GM19035 (cell line): Measurements from ENCODE around the gene WDR59.
"Not testable (repeated sequence)": the region's sequence is repeated elsewhere in the genome, so short reads cannot be mapped to it uniquely, and the experiment has no call there.

Source experiments
- ATAC-seq: cut with Tn5 transposase; IDR thresholded peaks from one replicate; pipeline ENCODE4 v1.9.1; 2021; ENCODE audit not compliant: unreplicated experiment

The WDR59 gene

DNA sequence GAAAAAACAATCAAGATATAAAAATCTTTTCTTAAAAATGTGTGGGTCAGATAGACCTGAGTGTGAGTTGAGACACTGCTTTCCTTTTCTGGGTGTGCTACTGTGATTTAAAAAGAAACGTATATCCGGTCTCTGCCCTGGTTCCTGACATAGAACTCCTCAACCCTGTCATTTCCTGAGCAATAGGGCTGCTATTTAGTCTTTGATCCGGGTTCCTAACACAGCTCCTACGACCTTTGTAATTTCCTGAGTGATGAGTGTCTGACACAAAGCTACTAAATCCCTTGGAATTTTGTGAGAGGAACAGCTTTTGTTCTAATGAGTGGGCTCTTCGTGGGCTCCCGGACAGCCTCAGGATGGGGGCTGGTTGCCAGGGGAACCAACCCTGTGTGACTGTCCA lies 116.4 kb downstream of the WDR59 start:
- no peak for ATAC-seq

DNA sequence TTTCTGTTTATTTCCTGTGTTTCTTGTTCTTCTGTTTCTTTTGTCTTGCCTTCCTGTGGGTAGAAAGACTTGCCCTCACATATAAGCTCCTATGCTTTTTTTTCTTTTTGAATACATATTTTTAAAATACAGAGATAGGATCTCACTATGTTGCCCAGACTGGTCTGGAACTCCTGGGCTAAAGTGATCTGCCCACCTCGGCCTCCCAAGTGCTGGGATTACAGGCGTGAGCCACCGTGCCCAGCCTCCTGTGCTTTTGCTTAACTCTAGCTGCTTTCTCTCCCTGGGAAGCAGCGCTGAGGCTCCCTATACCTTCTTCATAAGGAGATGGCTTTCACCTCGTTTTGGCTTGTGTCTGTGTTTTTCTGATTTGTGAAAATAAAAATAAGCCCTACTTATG lies 116.9 kb downstream of the WDR59 start:
- ATAC-seq, result no peak

DNA sequence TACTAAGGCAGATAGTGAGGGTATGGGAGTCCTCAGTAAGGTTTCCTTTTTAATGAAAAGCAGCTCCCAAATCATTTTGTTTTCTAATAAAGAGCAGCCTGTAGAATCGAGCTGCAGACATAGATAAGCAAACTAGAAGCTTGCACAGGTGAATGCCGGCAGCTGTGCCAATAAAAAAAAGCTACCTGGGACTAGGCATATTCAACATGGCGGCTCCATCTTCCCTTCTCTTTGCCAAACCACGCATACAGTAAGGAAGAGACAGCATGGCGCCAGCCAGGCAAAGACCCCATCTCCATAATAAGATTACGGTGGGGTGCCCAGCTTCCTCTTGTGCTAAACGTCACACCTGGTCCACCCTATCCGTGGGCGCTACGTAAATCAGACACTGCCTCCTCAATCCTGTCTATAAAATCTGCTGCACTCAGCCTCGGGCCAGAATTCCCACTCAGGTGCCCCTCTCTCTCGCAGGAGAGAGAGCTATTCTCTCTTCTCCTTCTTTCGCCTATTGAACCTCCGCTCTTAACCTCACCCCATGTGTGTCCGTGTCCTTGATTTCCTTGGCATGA lies 117.6 kb downstream of the WDR59 start:
- no peak for ATAC-seq

DNA sequence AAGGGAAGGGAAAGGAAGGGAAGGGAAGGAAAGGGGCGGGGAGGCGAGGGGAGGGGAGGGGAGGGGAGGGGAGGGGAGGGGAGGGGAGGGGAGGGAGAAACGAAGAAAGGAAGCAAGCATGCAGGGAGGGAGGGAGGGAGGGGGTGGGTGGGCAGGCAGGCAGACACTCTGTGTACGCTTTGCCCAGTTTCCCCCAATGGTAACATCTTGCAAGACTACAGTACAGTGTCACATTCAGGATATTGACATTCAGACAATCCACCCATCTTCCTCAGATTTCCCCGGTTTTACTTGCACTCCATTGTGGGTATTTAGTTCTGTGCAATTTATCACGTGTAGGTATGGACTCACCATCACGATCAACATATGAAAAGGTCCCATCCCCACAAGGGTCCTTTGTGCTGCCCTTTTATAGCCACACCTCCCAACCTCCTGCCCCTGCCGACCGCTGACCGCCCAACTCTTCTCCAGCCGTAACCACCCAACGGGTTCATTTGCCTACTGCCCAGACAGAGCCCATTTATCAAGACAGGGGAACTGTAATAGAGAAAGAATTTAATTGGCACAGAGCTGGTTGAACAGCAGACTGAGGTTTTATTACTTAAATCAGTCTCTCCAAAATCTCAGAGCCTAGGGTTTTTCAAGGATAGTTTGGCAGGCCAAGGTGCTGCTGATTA lies 118.9 kb downstream of the WDR59 start:
- no peak for ATAC-seq

DNA sequence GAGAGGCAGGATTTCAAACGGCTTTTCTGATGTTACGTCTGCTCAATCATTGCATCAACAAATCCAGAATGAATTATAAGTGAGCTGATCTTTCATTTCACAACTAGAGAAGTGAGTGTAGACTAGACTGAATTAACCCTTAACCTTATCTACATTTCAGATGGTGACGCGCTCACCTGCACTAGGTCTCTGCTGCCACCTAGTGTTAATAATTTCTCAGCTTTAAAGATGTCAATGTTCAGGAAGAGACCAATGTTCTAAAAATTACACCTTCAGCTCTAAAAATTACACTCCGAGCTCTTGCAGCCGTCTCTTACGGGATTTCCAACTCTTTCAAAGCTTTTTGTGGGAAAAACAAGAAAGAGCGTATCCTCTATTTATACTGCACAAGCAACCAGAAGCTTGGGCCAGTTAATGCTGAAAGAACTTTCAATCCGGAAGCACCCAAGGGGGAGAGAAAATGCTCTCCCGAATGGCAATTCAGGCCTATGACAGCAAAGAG lies 122.1 kb downstream of the WDR59 start:
- ATAC-seq, result no peak

DNA sequence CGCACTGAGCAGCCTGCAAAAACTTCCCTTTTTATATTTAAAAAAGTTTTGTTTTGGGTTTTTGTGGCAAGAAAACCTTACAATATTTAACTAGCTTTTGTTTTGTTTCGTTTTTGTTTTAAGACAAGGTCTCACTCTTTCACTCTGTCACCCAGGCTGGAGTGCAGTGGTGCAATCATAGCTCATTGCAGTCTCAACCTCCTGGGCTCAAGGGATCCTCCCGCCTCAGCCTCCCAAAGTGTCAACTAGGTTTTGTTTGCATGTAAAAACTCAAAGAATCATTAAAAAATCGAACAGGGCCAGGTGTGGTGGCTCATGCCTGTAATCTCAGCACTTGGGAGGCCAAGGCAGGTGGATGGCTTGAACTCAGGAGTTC lies 132.4 kb downstream of the WDR59 start:
- ATAC-seq, result no peak

DNA sequence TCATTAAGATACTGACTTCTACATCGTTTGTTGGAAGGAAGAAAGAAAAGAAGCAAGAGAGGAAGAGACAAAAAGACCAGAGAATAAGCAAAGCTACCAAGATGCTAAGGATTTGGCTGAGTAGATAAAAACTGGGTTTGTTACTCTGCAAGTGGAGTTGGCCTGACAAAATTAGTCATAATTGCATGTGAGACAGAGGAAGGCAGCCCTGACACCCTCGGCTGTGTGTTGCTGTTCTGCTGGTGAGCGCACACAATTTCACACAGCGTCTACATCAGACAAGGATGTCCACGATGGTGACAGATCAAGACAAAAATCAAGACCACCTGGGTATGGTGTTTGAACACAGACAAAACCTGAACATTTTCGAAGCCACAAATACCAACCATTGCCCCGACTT lies 134.9 kb downstream of the WDR59 start:
- ATAC-seq, result no peak

DNA sequence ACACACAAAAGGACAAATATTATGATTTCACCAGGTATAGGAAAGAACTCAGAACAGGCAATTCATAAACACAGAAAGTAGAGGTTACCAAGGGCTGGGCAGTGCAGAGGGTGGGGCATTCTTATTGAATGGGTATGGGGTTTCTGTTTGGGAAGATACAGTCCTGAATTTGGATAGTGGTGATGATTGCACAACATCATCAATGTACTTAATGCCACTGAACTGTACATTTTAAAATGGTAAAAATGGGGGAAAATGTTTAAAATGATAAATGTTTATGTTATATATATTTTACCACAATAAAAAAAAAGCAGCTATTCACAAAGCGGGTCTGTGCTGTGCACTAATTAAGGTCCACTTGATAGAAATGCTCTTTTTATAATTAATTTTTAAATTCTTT lies 137.7 kb downstream of the WDR59 start:
- ATAC-seq, result no peak

DNA sequence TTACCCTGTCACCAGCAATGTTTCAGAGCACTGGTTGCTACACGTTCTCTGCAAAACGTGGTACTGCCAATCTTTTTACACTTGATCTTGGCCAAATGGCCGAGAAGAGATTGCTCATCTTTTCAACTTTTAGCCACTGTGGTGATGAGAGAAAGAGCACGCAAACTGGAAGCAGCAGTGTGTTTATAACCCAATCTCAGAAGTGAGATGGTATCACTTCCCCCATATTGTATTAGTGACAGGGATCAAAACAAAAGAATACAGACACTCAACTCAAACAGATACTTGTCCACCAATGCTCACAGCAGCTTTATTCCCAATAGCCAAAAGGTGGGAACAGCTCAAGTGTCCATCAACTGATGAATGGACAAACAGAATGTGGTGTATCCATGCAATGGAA lies 138.2 kb downstream of the WDR59 start:
- ATAC-seq, result no peak

DNA sequence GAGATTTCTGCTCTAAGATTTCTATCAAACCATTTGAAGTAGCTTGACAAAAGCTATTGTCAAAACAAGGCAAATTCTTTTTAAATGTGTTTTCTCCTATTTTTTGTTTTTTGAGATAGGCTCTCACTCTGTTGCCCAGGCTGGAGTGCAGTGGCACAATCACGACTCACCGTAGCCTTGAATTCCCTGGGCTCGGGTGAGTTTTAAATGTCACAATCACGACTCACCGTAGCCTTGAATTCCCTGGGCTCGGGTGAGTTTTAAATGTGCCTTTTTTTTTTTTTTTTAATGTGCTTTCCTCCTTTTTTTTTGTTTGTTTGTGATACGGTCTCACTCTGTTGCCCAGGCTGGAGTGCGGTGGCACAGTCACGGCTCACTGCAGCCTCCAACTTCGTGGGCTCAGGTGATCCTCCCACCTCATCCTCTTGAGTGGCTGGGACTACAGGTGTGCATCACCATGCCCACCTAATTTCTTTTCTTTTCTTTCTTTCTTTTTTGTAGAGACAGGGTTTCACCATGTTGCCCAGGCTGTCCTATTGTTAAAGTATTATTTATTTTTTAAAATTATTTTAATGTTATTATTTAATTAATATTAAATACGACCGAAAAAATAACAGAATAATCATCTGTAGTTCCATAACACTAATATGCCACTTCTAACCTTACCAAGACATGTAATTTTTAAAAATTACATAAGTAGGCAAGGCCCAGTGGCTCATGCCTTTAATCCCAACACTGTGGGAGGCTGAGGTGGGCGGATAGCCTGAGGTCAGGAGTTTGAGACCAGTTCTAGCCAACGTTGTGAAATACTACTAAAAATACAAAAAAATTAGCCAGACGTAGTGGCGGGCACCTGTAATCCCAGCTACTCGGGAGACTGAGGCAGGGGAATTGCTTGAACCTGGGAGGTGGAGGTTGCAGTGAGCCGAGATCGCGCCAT lies 140.6 kb downstream of the WDR59 start:
- no peak for ATAC-seq

DNA sequence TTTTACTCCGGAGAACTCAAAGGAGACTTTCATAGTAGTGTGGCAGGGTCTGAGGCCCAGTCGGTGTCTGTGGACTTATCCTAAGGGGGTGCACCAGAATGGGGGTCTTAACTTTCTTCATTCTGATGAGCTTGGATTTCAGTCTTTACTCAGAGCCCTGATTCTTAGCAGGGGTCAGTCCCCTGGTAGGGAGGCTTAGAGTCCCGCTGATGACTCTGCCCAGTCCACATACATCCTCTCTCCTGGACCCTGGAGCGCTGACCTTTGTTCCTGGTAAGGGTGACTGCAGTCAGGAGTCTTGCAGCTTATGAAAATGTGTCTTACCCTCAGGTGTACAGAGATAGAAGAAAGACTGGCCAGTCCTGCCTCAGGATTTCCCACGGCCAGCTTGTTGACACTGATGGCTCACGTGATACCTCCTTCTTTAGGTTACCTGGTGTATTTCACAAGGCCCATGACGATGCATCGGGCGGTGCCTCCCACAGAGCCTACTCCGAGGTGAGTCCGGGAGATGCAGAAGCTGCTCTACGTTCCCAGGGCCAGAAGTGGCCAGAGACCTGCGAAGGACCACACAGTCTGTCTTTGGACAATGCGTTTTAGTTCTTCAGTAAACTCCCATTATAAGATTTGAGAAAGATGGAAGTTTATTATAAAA lies 141.4 kb downstream of the WDR59 start:
- not testable (repeated sequence) for ATAC-seq

DNA sequence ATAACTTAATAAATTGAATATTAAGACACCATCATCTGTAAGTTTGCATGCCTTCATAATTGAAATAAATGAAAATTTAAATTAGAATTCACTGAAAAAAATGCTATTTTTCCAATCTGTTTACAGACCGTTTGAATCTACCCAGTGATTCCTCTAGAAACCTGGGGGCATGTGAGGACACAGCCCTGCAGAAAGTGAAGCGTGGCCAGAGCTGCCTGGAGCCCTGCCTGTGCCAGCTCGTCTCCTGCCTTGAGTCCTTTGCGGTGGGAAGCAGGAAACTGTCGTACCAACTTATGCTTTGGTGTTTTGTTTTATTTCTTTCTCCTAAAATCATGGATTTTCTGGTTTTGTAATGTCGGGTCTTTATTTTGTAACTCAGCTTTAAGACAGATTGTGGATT lies 142.5 kb downstream of the WDR59 start:
- ATAC-seq, result no peak

DNA sequence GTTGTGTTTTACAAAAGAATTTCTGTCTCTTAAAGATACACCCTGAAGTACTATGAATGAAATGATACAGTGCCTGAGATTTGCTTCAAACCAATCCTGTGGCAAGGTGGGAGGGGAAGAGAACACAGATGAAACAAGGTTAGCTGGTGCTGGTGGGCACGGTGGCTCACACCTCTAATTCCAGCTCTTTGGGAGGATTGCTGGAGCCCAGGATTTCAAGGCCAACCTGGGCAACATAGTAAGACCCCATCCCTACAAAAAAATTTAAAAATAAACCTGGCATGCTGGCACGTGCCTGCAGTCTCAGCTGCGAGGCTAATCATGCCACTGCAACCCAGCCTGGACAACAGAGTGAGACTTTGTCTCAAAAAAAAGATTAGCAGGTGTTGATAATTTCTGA lies 143.0 kb downstream of the WDR59 start:
- ATAC-seq, result no peak

DNA sequence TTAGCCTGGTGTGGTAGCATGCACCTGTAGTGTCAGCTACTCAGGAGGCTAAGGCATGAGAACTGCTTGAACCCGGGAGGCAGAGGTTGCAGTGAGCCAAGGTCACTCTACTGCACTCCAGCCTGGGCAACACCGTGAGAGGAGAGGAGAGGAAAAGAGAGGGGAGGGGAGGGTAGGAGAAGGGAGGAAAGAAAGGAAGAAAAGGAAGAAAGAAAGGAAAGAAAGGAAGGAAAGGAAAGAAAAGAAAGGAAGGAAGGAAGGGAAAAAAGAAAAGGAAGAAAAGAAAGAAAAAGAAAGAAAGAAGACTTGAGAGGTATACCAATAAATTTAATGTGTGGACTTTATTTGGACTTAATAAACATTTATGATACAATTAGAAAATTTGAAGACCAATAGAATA lies 143.5 kb downstream of the WDR59 start:
- ATAC-seq, result no peak

DNA sequence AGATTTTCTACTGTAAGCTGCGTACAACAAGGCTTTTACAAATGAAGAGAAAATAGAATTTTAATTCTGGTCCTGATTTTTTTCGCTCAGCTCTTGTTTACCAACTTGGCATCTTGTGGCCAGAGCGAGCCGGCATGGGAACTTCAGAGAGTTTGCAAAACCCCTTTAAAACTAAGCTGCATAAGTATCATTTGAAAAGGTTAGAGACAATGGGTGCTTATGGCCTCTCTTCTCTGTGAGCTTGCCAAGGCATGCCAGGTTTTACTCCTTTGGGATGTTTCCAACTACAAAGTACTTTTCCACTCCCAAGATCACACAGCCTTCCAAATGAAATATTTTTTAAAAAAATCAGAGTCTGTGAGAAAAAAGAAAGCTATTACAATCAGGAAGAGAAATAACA lies 147.9 kb downstream of the WDR59 start:
- ATAC-seq, result no peak

DNA sequence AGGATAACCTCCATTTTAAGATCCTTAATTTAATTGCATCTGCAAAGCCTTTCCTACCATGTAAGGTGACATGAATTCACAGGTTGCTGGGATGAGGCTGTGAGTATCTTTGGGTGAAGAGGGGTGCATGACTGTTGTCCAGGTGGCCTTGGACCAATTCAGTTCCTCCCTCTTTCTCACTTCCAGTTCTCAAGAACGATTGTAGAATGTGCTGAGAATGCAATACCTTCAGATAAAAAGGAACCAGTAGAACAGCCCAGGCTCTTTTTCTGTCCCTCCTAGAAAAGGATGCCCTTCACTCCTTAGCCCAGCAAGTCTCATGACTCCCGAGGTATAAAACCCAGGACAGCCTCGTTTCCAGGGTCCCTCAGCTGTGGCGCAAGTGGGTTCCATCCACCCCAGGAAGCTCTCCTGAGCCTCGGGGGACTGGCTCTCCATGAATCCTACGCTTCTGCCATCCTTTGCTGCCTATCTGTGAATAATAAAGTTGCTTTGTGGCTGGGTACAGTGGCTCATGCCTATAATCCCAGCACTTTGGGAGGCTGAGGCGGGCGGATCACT lies 148.7 kb downstream of the WDR59 start:
- no peak for ATAC-seq

DNA sequence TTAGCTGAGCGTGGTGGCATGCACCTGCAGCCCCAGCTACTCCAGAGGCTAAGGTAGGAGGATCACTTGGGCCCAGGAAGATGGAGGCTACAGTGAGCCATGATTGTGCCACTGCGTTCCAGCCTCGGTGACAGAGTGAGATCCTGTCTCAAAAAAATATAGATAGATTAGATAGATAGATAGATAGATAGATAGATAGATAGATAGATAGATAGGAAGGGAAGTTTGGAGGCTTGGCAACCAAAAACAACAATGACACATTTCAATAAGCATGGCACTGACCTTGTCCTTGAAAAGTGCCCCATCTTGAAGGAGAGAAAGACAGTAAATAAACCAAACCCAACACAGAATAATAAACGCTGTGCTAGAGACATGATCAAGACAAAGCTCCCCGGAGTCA lies 152.7 kb downstream of the WDR59 start:
- ATAC-seq, result no peak

DNA sequence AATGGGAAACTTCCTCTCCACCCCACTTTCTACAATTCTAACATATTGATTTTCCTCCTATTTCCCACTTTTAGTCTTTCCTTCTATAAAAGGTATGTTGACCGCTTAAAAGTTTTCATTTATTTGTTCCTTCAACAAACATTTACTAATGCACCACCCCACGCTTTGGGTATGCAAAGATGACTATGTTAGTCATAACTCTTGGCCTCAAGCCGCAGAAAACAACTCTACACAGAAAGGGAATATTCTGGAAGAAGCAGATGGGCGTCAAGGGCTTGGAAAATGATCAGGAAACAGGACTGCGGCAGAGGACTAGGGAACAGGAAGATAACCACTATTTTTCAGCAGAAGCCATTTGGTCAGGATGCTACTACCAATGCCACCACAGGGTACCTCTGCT lies 153.5 kb downstream of the WDR59 start:
- no peak for ATAC-seq

DNA sequence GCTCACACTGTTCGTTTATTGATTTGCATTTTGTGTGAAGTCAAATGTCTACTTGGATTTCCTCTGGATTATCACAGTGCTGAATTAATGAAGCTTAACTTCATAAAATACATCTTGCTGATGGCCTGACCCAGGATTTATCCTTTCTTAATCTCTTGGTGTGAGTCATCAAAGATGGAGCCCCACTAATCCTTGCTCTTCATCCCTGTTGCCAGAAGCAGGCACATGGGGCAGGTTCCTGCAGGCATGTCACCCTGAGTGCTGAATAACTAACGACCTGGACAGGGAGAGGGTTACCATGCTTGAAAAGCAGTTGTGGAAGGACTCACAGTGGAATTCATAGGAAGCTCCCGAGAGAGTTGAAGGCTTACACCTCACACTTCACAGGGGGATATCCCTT lies 154.3 kb downstream of the WDR59 start:
- no peak for ATAC-seq

DNA sequence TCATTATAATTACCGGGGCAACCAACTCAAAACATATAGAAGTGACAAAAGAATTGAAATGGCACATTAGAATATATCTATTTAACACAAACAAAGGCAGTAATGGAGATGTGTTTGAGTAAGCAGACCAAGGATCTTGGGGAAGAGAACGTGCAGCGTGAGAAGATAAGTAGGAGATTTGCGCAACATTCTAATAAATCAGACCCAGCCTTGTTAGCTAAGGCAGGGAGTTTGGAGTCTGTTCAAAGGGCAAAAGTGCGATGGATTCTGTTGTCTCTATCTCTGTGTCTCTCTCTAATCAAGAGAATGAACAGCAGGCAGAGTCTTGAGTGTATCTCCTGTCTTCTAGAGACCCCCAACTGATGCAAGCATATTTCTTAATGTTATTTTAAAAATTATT lies 155.3 kb downstream of the WDR59 start:
- no peak for ATAC-seq

DNA sequence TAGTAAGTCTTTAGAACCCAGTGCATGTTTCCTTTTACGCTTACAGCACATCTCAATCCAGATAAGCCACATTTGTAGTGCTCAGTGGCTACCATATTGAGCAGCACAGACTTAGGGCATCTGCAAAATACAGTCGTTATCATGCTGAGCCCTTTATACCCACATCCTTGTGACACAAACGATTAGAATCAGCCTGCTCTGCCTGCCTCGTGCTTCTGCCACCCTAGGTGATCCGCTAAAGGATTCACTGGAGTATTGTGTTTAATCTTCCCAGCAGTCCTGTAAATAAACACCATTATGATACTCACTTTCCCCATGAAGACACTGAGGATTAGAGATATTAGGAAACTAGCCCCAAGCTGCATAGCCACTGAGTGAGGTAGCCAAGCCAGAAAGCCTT lies 159.0 kb downstream of the WDR59 start:
- no peak for ATAC-seq
